ENCODE data around the gene ZFHX3.

The ZFHX3 gene

DNA sequence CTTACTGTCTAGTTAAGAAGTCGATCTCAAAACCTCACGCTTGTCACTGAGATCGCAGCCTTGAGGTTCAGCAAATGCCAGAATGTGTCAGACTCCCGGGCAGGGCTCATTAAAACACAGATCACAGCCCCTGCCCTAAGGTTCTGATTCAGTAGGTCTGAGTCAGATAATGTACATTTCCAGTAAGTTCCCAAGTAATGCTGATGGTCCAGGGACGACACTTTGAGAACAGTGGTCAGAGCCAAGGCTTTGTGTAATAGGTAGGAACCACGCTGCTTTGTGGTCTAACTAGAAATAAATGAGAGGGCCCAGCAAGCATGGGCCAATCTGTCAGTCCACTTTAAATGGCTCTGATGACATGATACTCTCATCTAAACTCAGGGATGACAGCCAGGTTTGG, 228.6 kb downstream of the ZFHX3 start:
- Histone ChIP-seq H3K9me3 (ENCODE audit: insufficient read depth, low read length) (no peaks in the 10 kb centered on the region), H3K4me3 (ENCODE audit: low read length) (no peak overlapping the region), H3K9ac (ENCODE audit: low read length) (no peak overlapping the region), H2AFZ (ENCODE audit: low read depth, low read length) (no peak overlapping the region), H3K27me3 (ENCODE audit: low read depth, low read length) (no peaks in the 10 kb centered on the region), H3K27ac (ENCODE audit: low read length) (no peak overlapping the region), H3K4me1 (ENCODE audit: low read length) (0 out of 2 replicates have a peak, but pooled peaks cover 3% of the 10 kb centered on the region), H3K79me2 (ENCODE audit: low read length) (no peaks in the 10 kb centered on the region), H3K4me2 (ENCODE audit: low read length) (no peak overlapping the region), H4K20me1 (ENCODE audit: insufficient read depth, low read length) (no peaks in the 10 kb centered on the region), H3K36me3 (replicated peaks; ENCODE audit: low read depth, low read length) (no peaks in the 10 kb centered on the region)
- no peak for TF ChIP-seq EZH2phosphoT487 (IDR thresholded peaks at IDR 0.05; ENCODE audit: low read depth)
- TF ChIP-seq, protein P1, sequence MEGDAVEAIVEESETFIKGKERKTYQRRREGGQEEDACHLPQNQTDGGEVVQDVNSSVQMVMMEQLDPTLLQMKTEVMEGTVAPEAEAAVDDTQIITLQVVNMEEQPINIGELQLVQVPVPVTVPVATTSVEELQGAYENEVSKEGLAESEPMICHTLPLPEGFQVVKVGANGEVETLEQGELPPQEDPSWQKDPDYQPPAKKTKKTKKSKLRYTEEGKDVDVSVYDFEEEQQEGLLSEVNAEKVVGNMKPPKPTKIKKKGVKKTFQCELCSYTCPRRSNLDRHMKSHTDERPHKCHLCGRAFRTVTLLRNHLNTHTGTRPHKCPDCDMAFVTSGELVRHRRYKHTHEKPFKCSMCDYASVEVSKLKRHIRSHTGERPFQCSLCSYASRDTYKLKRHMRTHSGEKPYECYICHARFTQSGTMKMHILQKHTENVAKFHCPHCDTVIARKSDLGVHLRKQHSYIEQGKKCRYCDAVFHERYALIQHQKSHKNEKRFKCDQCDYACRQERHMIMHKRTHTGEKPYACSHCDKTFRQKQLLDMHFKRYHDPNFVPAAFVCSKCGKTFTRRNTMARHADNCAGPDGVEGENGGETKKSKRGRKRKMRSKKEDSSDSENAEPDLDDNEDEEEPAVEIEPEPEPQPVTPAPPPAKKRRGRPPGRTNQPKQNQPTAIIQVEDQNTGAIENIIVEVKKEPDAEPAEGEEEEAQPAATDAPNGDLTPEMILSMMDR (IDR thresholded peaks at IDR 0.05; ENCODE audit: low read depth, low read length), result no peak

DNA sequence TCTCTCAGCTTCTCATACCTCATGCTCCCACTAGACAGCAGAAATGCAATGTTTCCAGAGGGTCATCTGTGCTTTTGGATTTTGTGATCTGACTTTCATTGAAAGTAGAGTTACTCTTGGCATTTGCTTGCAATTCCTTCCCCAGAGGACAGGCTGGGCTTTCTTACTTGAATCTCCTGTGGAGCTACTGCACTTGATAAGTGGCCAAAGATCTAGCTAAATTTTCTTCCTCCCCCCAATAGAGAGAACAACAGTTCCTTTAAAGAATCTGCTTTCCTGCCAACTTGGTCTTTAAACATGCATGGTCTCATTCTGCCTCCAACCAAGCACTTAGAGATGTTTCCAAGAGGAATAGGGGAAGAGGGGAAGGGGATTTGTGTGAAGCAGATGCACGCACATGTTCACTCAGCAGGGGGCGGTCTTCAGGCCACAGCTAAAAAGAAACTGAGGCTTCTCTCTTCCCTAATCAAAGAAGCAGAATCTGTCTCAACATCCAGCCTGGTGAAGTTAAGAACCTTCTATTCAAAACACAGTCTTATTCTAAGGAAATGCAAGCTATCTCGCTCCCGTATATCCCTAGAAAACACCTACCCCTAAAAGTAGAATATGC, 229.6 kb downstream of the ZFHX3 start:
- no peaks in the 10 kb centered on the region for H3K9me3 ChIP-seq (ENCODE audit: insufficient read depth, low read length)
- no peak overlapping the region for H3K4me3 ChIP-seq (ENCODE audit: low read length)
- no peak overlapping the region for H3K27ac ChIP-seq (ENCODE audit: low read length)
- TF ChIP-seq, protein P1 (IDR thresholded peaks at IDR 0.05; ENCODE audit: low read depth, low read length), result peak; percentile 44
- TF ChIP-seq EZH2phosphoT487 (IDR thresholded peaks at IDR 0.05; ENCODE audit: low read depth), result no peak
- no peaks in the 10 kb centered on the region for H4K20me1 ChIP-seq (ENCODE audit: insufficient read depth, low read length)
- no peaks in the 10 kb centered on the region for H3K27me3 ChIP-seq (ENCODE audit: low read depth, low read length)
- H3K9ac ChIP-seq (ENCODE audit: low read length), result no peak overlapping the region
- no peak overlapping the region for H2AFZ ChIP-seq (ENCODE audit: low read depth, low read length)
- no peak overlapping the region for H3K4me2 ChIP-seq (ENCODE audit: low read length)
- 0 out of 2 replicates have a peak, but pooled peaks cover 3% of the 10 kb centered on the region for H3K4me1 ChIP-seq (ENCODE audit: low read length)
- no peaks in the 10 kb centered on the region for H3K79me2 ChIP-seq (ENCODE audit: low read length)
- H3K36me3 ChIP-seq (replicated peaks; ENCODE audit: low read depth, low read length), result no peaks in the 10 kb centered on the region

DNA sequence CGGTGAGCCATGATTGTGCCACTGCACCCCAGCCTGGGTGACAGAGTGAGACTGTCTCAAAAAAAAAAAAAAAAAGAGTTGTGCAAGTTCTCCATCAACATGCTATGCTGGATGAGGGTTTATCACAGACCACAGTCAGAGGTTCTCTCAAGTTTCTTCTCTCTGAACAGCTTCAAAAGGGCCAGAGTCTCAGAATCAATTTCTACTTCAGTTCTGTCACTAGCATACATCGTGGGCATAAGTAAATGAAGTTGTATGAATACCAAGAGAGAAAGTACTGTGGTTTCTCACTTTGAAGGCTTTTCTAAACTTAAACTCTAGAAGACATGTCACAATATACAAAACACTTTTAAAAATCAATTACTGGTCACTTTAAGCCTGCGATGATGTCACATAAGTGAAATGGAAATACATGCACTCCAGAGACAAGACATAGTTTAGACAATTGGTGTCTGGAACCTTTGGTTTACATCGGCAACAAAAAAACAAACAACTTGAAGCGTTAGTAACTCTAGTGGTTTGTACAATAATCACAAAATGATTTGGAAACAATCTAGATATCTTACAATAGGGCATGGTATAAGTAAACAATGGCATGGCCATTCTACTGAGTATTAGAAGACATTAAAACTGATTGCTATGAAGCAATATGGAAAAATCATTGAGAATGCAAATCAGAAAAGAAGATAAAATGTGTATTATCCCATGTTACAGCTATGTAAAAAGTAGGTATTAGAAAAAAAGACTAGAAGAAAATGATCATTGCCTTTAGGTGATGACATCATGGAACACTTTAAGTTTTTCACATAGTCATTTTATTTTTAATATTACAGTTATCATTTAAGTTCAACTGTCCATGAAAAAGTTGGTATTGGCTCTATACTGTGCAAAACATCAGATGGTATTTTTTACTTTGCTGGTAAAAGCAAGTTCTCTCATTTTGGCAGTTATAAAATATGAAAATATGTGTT, 232.3 kb downstream of the ZFHX3 start:
- Histone ChIP-seq H3K27ac (ENCODE audit: low read length) (no peak overlapping the region), H3K9me3 (ENCODE audit: insufficient read depth, low read length) (no peaks in the 10 kb centered on the region), H3K4me2 (ENCODE audit: low read length) (no peak overlapping the region), H3K4me1 (ENCODE audit: low read length) (0 out of 2 replicates have a peak, but pooled peaks cover 8% of the 10 kb centered on the region), H3K4me3 (ENCODE audit: low read length) (no peak overlapping the region), H3K27me3 (ENCODE audit: low read depth, low read length) (no peaks in the 10 kb centered on the region), H3K79me2 (ENCODE audit: low read length) (no peaks in the 10 kb centered on the region), H4K20me1 (ENCODE audit: insufficient read depth, low read length) (no peaks in the 10 kb centered on the region), H3K36me3 (replicated peaks; ENCODE audit: low read depth, low read length) (no peaks in the 10 kb centered on the region), H3K9ac (ENCODE audit: low read length) (no peak overlapping the region), H2AFZ (ENCODE audit: low read depth, low read length) (no peak overlapping the region)
- no peak for TF ChIP-seq EZH2phosphoT487 (IDR thresholded peaks at IDR 0.05; ENCODE audit: low read depth)
- TF ChIP-seq, protein P1 (IDR thresholded peaks at IDR 0.05; ENCODE audit: low read depth, low read length), result no peak

DNA sequence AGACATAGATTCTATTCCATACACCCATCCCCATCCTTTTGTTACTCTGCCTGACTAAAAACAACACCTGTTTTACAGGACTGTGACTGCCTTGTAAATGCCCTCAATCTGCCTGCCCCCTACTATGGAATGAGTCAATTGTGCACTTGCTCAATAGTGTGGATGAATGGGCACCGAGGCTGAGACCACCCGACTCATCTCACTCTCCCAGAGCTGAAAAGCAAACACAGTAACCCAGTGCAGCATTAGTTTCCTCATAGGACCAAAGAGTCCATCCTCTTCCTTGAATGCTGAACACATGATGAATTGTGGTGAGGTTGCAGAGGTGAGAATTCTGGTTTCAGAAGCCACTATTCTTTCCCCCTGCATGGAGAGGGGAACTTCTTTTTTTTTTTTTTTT, 233.7 kb downstream of the ZFHX3 start:
- Histone ChIP-seq H3K9ac (ENCODE audit: low read length) (no peak overlapping the region), H3K4me2 (ENCODE audit: low read length) (no peak overlapping the region), H3K36me3 (replicated peaks; ENCODE audit: low read depth, low read length) (no peaks in the 10 kb centered on the region), H3K27me3 (ENCODE audit: low read depth, low read length) (no peaks in the 10 kb centered on the region), H3K4me1 (ENCODE audit: low read length) (0 out of 2 replicates have a peak, but pooled peaks cover 8% of the 10 kb centered on the region), H2AFZ (ENCODE audit: low read depth, low read length) (no peak overlapping the region), H3K4me3 (ENCODE audit: low read length) (no peak overlapping the region), H3K79me2 (ENCODE audit: low read length) (no peaks in the 10 kb centered on the region), H3K9me3 (ENCODE audit: insufficient read depth, low read length) (no peaks in the 10 kb centered on the region), H4K20me1 (ENCODE audit: insufficient read depth, low read length) (no peaks in the 10 kb centered on the region), H3K27ac (ENCODE audit: low read length) (no peak overlapping the region)
- TF ChIP-seq, protein P1 (IDR thresholded peaks at IDR 0.05; ENCODE audit: low read depth, low read length), result no peak
- no peak for TF ChIP-seq EZH2phosphoT487 (IDR thresholded peaks at IDR 0.05; ENCODE audit: low read depth)
